Measurements from ENCODE around the gene RHBDF2. TPM values are rescaled to one million over a fixed set of nuclear protein-coding genes. Genes with fewer than 3 reads are reported as not detected.

Gene RHBDF2
- 38.4 to 72.8 TPM (median 67.5 TPM) in 5 replicates for total RNA-seq (2022; extraction: Qiagen RNA extraction; ENCODE audit: low read depth)

DNA sequence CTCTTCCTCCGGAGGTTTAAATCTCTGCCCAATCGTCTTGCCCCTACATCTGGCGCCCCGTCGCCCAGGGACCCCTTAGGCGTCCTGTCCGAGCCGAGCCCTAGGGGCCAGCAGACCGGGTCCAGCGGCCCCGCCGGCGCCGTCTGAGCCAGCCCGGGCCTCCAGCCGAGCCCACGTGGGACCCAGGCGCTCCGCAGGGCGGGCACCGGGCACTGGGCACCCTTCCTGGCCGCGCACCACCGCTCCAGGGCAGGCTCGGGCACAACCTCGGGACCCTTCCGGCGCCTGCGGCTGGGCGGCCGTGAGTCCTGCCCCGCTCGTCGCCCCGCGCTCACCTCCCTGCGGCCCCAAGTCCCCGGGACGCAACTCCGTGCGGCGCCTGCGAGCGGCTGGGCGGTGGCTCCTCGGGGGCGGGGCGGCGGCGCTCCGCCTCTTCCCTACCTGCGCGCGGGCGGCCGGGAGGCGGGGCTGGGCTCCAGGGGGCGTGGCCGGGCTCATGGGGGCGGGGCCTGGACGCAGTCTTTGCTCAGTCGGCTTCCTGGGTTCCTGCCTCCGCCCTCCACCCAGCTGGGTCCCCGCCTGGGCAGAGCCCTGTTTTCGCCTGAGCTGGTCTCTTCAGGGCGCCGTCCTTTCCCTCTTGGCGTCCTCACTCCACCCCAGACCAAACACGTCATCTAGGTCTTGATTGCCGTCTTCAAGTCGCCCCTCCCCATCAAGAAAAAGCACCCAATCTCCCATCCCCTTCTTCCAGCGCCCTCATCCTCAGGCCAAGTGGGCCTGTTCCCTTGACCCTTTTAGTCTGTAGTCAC lies at the start of gene RHBDF2:
Gene RHBDF2, minus strand, starts transcription at position 406 of the 809 bp plus-strand sequence. CDS start 19,899 bp downstream, outside the sequence.

GRCh38 chr17:76539631-76540271 lies 38.5 kb upstream of the RHBDF2 start, which contains the start of gene PRCD:
TSS of gene PRCD (plus strand) at chr17:76540044. CDS start at chr17:76540142, 98 bp downstream.

GRCh38 chr17:76537578-76538280 lies 36.5 kb upstream of the RHBDF2 start, which contains the start of gene CYGB:
TSS of gene CYGB (minus strand) at chr17:76537709. CDS start at chr17:76537542, 167 bp downstream.

DNA sequence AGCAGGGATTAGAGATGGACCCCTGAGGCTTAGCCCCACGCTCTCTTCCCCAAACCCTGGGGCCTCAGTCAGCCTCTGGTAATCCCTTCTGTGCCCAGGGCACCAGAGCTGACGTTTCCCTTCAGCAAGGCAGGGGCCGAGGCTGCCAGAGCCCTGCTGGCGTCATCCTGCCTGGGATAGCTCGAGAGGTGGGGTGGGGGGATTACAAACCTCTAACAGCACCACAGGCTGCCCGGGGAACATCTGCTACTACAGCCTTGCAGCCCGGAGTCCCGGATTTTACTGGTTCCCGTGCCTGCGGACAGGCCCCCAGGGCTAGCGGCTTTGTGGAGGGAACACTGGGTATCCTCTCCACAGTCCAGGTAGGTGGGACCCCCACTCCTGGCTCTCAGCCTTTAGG lies 33.9 kb downstream of the RHBDF2 start, which contains the start of gene AANAT:
Gene AANAT, plus strand, starts transcription at position 238 of the 400 bp plus-strand sequence. CDS start 1,144 bp downstream, outside the sequence.

DNA sequence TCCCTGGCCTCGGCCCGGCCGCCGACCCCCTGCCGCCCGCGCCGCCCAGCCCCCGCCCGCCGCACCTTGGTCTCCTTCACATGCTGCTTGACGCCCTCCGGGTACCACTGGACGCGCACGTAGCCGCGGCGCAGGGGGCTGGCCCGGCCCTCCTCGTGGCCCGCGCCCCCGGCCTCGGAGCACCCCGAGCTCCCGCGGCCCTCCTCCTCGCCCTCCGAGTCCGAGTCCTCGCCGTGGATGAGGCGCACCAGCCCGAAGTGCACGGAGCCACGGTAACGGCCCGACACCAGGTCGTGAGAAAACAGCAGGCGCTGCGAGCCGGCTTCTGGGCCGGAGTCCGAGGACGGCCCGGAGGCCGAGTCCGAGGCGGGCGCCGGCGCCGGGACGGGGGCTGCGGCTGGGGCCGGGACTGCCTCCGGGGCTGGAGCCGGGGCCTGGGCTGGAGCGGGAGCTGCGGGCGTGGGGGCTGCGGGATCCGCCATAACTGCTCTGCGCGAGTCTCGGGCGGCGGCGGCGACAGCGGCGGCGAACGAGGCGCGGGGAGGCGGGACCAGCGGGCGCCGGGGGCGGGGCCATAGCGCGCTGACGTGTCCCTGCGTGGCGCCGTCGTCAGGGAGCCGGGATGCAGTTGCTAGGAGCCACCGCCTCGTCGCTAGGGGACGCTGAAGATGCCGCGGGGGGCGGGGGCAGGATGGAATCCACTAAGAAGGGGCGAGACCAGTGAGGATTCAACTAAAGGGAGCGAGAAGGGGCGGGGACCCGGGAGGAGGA lies 48.4 kb downstream of the RHBDF2 start, which contains the start of gene UBE2O:
Gene UBE2O, minus strand, starts transcription at position 493 of the 771 bp plus-strand sequence. Its CDS starts 11 bp downstream, at position 482.

Other genes with a start within 250 kb of the RHBDF2 start
- gene UBALD2, start 236.1 kb downstream of the RHBDF2 start, total RNA-seq (2022; extraction: Qiagen RNA extraction; ENCODE audit: low read depth): 47.5 to 118 TPM (median 102 TPM) in 5 replicates
- gene QRICH2, start 193.1 kb downstream of the RHBDF2 start, total RNA-seq (2022; extraction: Qiagen RNA extraction; ENCODE audit: low read depth): 0.31 to 1.5 TPM (median 1.4 TPM) in 5 replicates
- 54.1 to 68.2 TPM (median 61.5 TPM) in 5 replicates for gene PRPSAP1, start 147.5 kb downstream of the RHBDF2 start, total RNA-seq (2022; extraction: Qiagen RNA extraction; ENCODE audit: low read depth)
- 31.3 to 55.5 TPM (median 45.6 TPM) in 5 replicates for gene SPHK1, start 116.8 kb downstream of the RHBDF2 start, total RNA-seq (2022; extraction: Qiagen RNA extraction; ENCODE audit: low read depth)
- gene UBE2O, start 48.3 kb downstream of the RHBDF2 start, total RNA-seq (2022; extraction: Qiagen RNA extraction; ENCODE audit: low read depth): 20.6 to 35.0 TPM (median 33.9 TPM) in 5 replicates
- 0.29 to 0.51 TPM (median 0.37 TPM) in 4 of 5 replicates, not detected in the other for gene AANAT, start 33.8 kb downstream of the RHBDF2 start, total RNA-seq (2022; extraction: Qiagen RNA extraction; ENCODE audit: low read depth)
- gene CYGB, start 36.3 kb upstream of the RHBDF2 start, total RNA-seq (2022; extraction: Qiagen RNA extraction; ENCODE audit: low read depth): 0.81 to 1.4 TPM (median 1.1 TPM) in 5 replicates
- gene PRCD, start 38.6 kb upstream of the RHBDF2 start, total RNA-seq (2022; extraction: Qiagen RNA extraction; ENCODE audit: low read depth): not detected in 5 replicates
- gene ST6GALNAC2, start 84.4 kb upstream of the RHBDF2 start, total RNA-seq (2022; extraction: Qiagen RNA extraction; ENCODE audit: low read depth): 0.21 to 0.98 TPM (median 0.60 TPM) in 5 replicates
- gene ST6GALNAC1, start 142.3 kb upstream of the RHBDF2 start, total RNA-seq (2022; extraction: Qiagen RNA extraction; ENCODE audit: low read depth): 0.27 to 0.60 TPM in 2 of 5 replicates, not detected in the others
- gene MXRA7, start 209.5 kb upstream of the RHBDF2 start, total RNA-seq (2022; extraction: Qiagen RNA extraction; ENCODE audit: low read depth): 55.2 to 98.1 TPM (median 62.8 TPM) in 5 replicates
- gene JMJD6, start 225.2 kb upstream of the RHBDF2 start, total RNA-seq (2022; extraction: Qiagen RNA extraction; ENCODE audit: low read depth): 77.4 to 84.0 TPM (median 81.2 TPM) in 5 replicates
- 55.9 to 69.1 TPM (median 60.4 TPM) in 5 replicates for gene METTL23, start 225.4 kb upstream of the RHBDF2 start, total RNA-seq (2022; extraction: Qiagen RNA extraction; ENCODE audit: low read depth)
- 368 to 476 TPM (median 454 TPM) in 5 replicates for gene SRSF2, start 235.9 kb upstream of the RHBDF2 start, total RNA-seq (2022; extraction: Qiagen RNA extraction; ENCODE audit: low read depth)
- 19.9 to 21.8 TPM (median 21.0 TPM) in 5 replicates for gene MFSD11, start 236.7 kb upstream of the RHBDF2 start, total RNA-seq (2022; extraction: Qiagen RNA extraction; ENCODE audit: low read depth)

Measured in A549 treated with ZK216348 at 1 μM for 4 hours (cell line).